HL-60 (cell line): Measurements from ENCODE around the gene NEK5.
A peak's percentile ranks its signal among the peaks of the same experiment; 100 is the strongest.

Source experiments
- DNase-seq, 2 experiments: peaks; one replicate each; pipeline ENCODE4 v3.0.0-alpha.2; 2010 to 2020; ENCODE audit warnings: low read depth in 1 of 2, low spot score in 1 of 2
- H3K27ac ChIP-seq: fragments of 250-450 bp; sonication (Bioruptor Pico); replicated peaks from 2 replicates; pipeline ENCODE4 v1.5.1; 2020; ENCODE audit warnings: mild to moderate bottlenecking, moderate library complexity
- H3K27me3 ChIP-seq: fragments of 250-450 bp; sonication (Bioruptor Pico); 2 replicates; pipeline ENCODE4 v1.5.1; 2021; ENCODE audit warnings: mild to moderate bottlenecking, moderate library complexity; ENCODE audit not compliant: insufficient read depth, poor library complexity, severe bottlenecking
- H3K4me3 ChIP-seq: replicated peaks from 2 replicates; pipeline ENCODE4 v1.5.1; 2011; ENCODE audit warnings: mild to moderate bottlenecking, control low read depth, low read length; ENCODE audit not compliant: insufficient read depth
- GABPA ChIP-seq: IDR thresholded peaks from 2 replicates; pipeline ENCODE4 v1.6.1; 2012; ENCODE audit warnings: low read depth
- POLR2AphosphoS5 ChIP-seq: IDR thresholded peaks from 2 replicates; pipeline ENCODE4 v1.6.1; 2012; ENCODE audit warnings: low read depth
- SPI1 ChIP-seq: IDR thresholded peaks from 2 replicates; pipeline ENCODE4 v1.6.1; 2012; ENCODE audit warnings: low read depth, mild to moderate bottlenecking, borderline replicate concordance
- TF ChIP-seq, protein P1 (sequence below): IDR thresholded peaks from 2 replicates; pipeline ENCODE4 v1.6.1; 2012; ENCODE audit warnings: low read depth; ENCODE audit not compliant: insufficient replicate concordance
- TF ChIP-seq, protein P2 (sequence below): IDR thresholded peaks from one replicate; pipeline ENCODE4 v1.5.1; 2011; ENCODE audit warnings: low read length, control low read depth, inconsistent platforms; ENCODE audit not compliant: insufficient read depth

NEK5 gene

DNA sequence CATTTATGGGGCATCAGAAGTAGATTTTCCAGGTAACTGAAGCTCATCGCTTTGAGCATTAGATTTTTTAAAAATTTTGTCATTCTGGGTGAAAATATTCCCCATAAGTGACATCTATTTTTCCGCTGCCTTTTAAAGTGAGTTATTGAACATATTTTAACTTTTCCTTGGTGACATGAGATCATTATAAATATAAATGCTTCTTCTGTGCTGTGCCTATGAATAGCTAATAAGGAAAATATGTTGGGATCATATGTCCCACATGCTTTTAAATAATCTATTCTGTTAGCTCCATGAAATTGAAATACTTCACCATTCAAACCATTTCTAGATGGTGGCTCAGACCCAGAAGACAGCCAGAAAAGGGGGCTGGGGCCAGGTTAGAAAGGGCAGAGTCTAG, 131.7 kb downstream of the NEK5 start:
- DNase-seq, result no peak
- no peak overlapping the region for H3K4me3 ChIP-seq
- peaks cover 5% of the 10 kb centered on the region for H3K27me3 ChIP-seq
- no peak for TF ChIP-seq SPI1
- TF ChIP-seq GABPA, result no peak
- TF ChIP-seq, protein P1, sequence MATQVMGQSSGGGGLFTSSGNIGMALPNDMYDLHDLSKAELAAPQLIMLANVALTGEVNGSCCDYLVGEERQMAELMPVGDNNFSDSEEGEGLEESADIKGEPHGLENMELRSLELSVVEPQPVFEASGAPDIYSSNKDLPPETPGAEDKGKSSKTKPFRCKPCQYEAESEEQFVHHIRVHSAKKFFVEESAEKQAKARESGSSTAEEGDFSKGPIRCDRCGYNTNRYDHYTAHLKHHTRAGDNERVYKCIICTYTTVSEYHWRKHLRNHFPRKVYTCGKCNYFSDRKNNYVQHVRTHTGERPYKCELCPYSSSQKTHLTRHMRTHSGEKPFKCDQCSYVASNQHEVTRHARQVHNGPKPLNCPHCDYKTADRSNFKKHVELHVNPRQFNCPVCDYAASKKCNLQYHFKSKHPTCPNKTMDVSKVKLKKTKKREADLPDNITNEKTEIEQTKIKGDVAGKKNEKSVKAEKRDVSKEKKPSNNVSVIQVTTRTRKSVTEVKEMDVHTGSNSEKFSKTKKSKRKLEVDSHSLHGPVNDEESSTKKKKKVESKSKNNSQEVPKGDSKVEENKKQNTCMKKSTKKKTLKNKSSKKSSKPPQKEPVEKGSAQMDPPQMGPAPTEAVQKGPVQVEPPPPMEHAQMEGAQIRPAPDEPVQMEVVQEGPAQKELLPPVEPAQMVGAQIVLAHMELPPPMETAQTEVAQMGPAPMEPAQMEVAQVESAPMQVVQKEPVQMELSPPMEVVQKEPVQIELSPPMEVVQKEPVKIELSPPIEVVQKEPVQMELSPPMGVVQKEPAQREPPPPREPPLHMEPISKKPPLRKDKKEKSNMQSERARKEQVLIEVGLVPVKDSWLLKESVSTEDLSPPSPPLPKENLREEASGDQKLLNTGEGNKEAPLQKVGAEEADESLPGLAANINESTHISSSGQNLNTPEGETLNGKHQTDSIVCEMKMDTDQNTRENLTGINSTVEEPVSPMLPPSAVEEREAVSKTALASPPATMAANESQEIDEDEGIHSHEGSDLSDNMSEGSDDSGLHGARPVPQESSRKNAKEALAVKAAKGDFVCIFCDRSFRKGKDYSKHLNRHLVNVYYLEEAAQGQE, result no peak
- TF ChIP-seq POLR2AphosphoS5, result no peak
- H3K27ac ChIP-seq, result no peak overlapping the region

DNA sequence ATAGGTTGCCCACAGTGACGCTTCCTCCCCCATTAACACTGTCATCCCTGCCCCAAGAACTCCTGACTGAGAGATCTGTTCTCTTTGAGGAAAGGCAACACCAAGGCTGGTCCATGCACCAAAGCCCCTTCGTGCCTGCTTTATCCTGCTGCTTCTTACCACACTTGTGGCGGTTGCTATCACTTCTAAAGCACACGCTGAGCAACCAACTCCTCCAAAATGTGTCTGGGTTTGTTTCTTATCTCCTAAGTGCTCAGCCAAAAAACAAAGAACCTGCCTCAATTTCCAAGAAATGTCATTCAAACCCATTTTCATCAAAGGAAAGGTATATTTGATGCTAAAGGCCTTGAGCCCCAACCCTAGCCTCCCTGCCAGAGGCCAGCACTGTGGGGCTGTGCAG, 132.2 kb downstream of the NEK5 start:
- DNase-seq, result no peak
- Histone ChIP-seq H3K4me3 (no peak overlapping the region), H3K27me3 (peaks cover 5% of the 10 kb centered on the region), H3K27ac (no peak overlapping the region)
- no peak for TF ChIP-seq POLR2AphosphoS5
- TF ChIP-seq, protein P2, sequence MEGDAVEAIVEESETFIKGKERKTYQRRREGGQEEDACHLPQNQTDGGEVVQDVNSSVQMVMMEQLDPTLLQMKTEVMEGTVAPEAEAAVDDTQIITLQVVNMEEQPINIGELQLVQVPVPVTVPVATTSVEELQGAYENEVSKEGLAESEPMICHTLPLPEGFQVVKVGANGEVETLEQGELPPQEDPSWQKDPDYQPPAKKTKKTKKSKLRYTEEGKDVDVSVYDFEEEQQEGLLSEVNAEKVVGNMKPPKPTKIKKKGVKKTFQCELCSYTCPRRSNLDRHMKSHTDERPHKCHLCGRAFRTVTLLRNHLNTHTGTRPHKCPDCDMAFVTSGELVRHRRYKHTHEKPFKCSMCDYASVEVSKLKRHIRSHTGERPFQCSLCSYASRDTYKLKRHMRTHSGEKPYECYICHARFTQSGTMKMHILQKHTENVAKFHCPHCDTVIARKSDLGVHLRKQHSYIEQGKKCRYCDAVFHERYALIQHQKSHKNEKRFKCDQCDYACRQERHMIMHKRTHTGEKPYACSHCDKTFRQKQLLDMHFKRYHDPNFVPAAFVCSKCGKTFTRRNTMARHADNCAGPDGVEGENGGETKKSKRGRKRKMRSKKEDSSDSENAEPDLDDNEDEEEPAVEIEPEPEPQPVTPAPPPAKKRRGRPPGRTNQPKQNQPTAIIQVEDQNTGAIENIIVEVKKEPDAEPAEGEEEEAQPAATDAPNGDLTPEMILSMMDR, result no peak
- no peak for TF ChIP-seq SPI1
- TF ChIP-seq, protein P1, result no peak
- TF ChIP-seq GABPA, result no peak

DNA sequence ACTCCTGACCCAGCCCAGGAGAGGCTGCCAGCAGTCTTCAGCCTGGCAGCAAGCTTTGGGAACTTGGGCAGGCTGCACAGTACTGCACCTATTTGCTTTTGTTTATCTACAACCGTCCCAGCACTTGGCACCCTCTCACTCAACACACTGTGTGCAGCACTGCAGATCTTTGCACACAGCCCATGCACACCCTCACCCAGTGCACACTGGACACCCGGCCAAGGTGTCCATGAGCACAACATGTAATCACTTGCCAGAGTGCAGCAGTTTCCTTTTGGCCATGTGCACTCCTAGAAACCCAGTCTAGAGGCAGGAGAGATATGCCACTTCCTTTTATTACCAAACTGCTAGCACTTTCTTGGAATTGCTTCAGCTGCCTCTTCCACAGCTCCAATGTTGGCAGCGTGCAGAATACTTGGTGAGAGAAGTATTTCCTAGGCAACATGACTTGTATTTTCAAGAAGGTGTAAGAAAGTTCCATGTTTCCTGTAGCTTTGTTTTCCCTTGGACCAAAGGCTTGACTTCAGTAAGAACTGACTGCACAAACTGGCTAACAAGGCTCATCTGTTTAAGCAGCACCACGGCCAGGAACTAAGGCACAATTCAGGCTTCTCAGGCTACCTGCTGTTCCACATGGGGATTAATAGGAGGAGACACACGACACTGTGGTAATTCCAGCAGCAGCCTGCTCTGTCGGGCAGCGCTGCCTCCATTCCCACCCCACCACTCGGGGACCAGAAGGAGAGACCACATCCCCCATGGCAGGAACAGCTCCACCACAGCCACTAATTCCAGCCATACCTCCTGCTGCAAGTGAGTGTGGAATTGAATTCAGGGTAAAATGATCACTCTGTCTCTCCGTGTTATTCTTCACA, 133.0 kb downstream of the NEK5 start:
- H3K27me3 ChIP-seq, result peaks cover 5% of the 10 kb centered on the region
- DNase-seq, result no peak
- H3K4me3 ChIP-seq, result no peak overlapping the region
- TF ChIP-seq POLR2AphosphoS5 (no peak), SPI1 (peak; percentile 72), GABPA (no peak)
- TF ChIP-seq, protein P1, result peak; percentile 46
- no peak overlapping the region for H3K27ac ChIP-seq

DNA sequence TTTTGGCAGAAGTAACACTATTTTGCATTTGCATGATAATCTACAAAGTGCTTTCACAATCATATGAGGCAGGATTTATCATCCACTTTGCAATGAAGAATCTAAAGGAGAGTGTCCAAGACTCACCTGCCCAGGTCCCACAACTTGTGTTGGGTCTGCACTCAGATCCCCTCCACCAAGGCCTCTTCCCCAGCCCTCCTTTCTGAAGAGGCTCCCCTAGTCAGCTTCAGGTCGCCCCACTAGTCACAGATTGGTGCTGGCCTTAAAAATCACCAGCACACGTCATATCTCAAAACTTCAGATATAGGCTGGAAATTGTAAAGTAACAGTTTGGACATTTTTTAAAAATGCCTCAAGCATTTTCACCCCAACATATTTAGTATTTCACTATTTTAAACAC, 135.2 kb downstream of the NEK5 start:
- Histone ChIP-seq H3K27me3 (no peaks in the 10 kb centered on the region), H3K27ac (no peak overlapping the region), H3K4me3 (no peak overlapping the region)
- no peak for DNase-seq
- TF ChIP-seq SPI1 (no peak), POLR2AphosphoS5 (no peak), GABPA (no peak)
- TF ChIP-seq, protein P1, result no peak
- TF ChIP-seq, protein P2, result no peak
